GM18861 (cell line): ENCODE results near the gene SEL1L3.

ENCODE experiments used
- ATAC-seq: cut with Tn5 transposase; IDR thresholded peaks from one replicate; pipeline ENCODE4 v1.9.1; 2021; ENCODE audit not compliant: unreplicated experiment

SEL1L3 gene

GRCh38 chr4:25795566-25796454 is 67.0 kb downstream of the SEL1L3 start:
- ATAC-seq = no peak

- no peak for ATAC-seq
Observed at GRCh38 chr4:25795091-25795490, 67.7 kb downstream of the SEL1L3 start.

- ATAC-seq = no peak
Observed at GRCh38 chr4:25792876-25793275, 69.9 kb downstream of the SEL1L3 start.

GRCh38 chr4:25792200-25792791 is 70.5 kb downstream of the SEL1L3 start:
- no peak for ATAC-seq

GRCh38 chr4:25790024-25790423 is 72.8 kb downstream of the SEL1L3 start:
- ATAC-seq = no peak

GRCh38 chr4:25788703-25789238 is 74.0 kb downstream of the SEL1L3 start:
- no peak for ATAC-seq

- no peak for ATAC-seq
Observed at GRCh38 chr4:25786497-25787065, 76.2 kb downstream of the SEL1L3 start.

- ATAC-seq = no peak
Observed at GRCh38 chr4:25783943-25784342, 78.8 kb downstream of the SEL1L3 start.

- no peak for ATAC-seq
Observed at GRCh38 chr4:25783126-25783525, 79.7 kb downstream of the SEL1L3 start.

- no peak for ATAC-seq
Observed at GRCh38 chr4:25782482-25782881, 80.3 kb downstream of the SEL1L3 start.

GRCh38 chr4:25779021-25779420 is 83.8 kb downstream of the SEL1L3 start:
- no peak for ATAC-seq

GRCh38 chr4:25776795-25777194 is 86.0 kb downstream of the SEL1L3 start:
- no peak for ATAC-seq

GRCh38 chr4:25775166-25775565 is 87.6 kb downstream of the SEL1L3 start:
- ATAC-seq = no peak

- ATAC-seq = no peak
Observed at GRCh38 chr4:25773358-25773757, 89.4 kb downstream of the SEL1L3 start.

- ATAC-seq = no peak
Observed at GRCh38 chr4:25771672-25772071, 91.1 kb downstream of the SEL1L3 start.

- ATAC-seq = no peak
Observed at GRCh38 chr4:25770847-25771246, 91.9 kb downstream of the SEL1L3 start.

- ATAC-seq = no peak
Observed at GRCh38 chr4:25769251-25769650, 93.5 kb downstream of the SEL1L3 start.

GRCh38 chr4:25767877-25768725 is 94.7 kb downstream of the SEL1L3 start:
- no peak for ATAC-seq

GRCh38 chr4:25760518-25761157 is 102.2 kb downstream of the SEL1L3 start:
- no peak for ATAC-seq

- ATAC-seq = no peak
Observed at GRCh38 chr4:25760048-25760447, 102.7 kb downstream of the SEL1L3 start.
